Ecto neural progenitor cell (in vitro differentiated cells): Measurements from ENCODE around the gene YWHAQ.

ENCODE experiments used
- DNase-seq: peaks from one replicate; pipeline ENCODE4 v3.0.0-alpha.2; 2018; ENCODE audit warnings: low spot score

The YWHAQ gene

GRCh38 chr2:9655441-9656269 lies 24.9 kb upstream of the YWHAQ start:
- no peak for DNase-seq

- DNase-seq: no peak
These were observed 23.8 kb upstream of the YWHAQ start for GRCh38 chr2:9654452-9655100.

GRCh38 chr2:9653485-9654271 lies 22.9 kb upstream of the YWHAQ start:
- DNase-seq: no peak

- no peak for DNase-seq
These were observed 22.2 kb upstream of the YWHAQ start for GRCh38 chr2:9652898-9653479.

GRCh38 chr2:9652267-9652666 lies 21.5 kb upstream of the YWHAQ start:
- DNase-seq: no peak

GRCh38 chr2:9650119-9650821 lies 19.5 kb upstream of the YWHAQ start:
- no peak for DNase-seq

GRCh38 chr2:9649261-9649660 lies 18.5 kb upstream of the YWHAQ start:
- DNase-seq: no peak

- DNase-seq: no peak
These were observed 18.0 kb upstream of the YWHAQ start for GRCh38 chr2:9648821-9649220.

- no peak for DNase-seq
These were observed 17.1 kb upstream of the YWHAQ start for GRCh38 chr2:9647884-9648283.

GRCh38 chr2:9646196-9647030 lies 15.6 kb upstream of the YWHAQ start:
- DNase-seq: no peak

- no peak for DNase-seq
These were observed 13.8 kb upstream of the YWHAQ start for GRCh38 chr2:9644603-9645002.

- no peak for DNase-seq
These were observed 13.2 kb upstream of the YWHAQ start for GRCh38 chr2:9644021-9644420.

- DNase-seq: no peak
These were observed 10.8 kb upstream of the YWHAQ start for GRCh38 chr2:9641641-9642040.

GRCh38 chr2:9640403-9641104 lies 9.8 kb upstream of the YWHAQ start:
- no peak for DNase-seq

GRCh38 chr2:9639740-9640343 lies 9.0 kb upstream of the YWHAQ start:
- DNase-seq: no peak

- DNase-seq: no peak
These were observed 8.3 kb upstream of the YWHAQ start for GRCh38 chr2:9639000-9639602.

GRCh38 chr2:9638532-9638931 lies 7.7 kb upstream of the YWHAQ start:
- no peak for DNase-seq

- DNase-seq: no peak
These were observed 6.5 kb upstream of the YWHAQ start for GRCh38 chr2:9637330-9637729.

- DNase-seq: no peak
These were observed 3.3 kb upstream of the YWHAQ start for GRCh38 chr2:9634133-9634532.
